H1 (cell line): ENCODE results near the gene ANKRD60. TPM values are rescaled to one million over a fixed set of nuclear protein-coding genes. Genes with fewer than 3 reads are reported as not detected.

Experiments used
- ASH2L ChIP-seq: fragments of 200-600, 300-600 bp; sonication (generic); IDR thresholded peaks from one replicate; pipeline ENCODE4 v1.7.1; 2017; ENCODE audit warnings: low read length
- ATF3 ChIP-seq: IDR thresholded peaks from 2 replicates; pipeline ENCODE4 v1.6.1; 2011; ENCODE audit warnings: low read depth, mild to moderate bottlenecking, low read length; ENCODE audit not compliant: insufficient read depth
- BACH1 ChIP-seq: IDR thresholded peaks from 2 replicates; pipeline ENCODE4 v1.6.1; 2012; ENCODE audit warnings: low read length, improper control_type of control experiment
- CHD1 ChIP-seq: IDR thresholded peaks from 2 replicates; pipeline ENCODE4 v1.6.1; 2012; ENCODE audit warnings: low read depth, low read length, improper control_type of control experiment
- EZH2 ChIP-seq: fragments of 200-600 bp; sonication (generic); IDR thresholded peaks from 2 replicates; pipeline ENCODE4 v1.7.1; 2012; ENCODE audit warnings: low read depth, mild to moderate bottlenecking, moderate library complexity, low read length, inconsistent platforms; ENCODE audit not compliant: severe bottlenecking
- FOSL1 ChIP-seq: IDR thresholded peaks from 2 replicates; pipeline ENCODE4 v1.6.1; 2011; ENCODE audit warnings: mild to moderate bottlenecking, low read depth, low read length, moderate library complexity; ENCODE audit not compliant: insufficient read depth
- GABPA ChIP-seq: IDR thresholded peaks from 2 replicates; pipeline ENCODE4 v1.6.1; 2011; ENCODE audit warnings: mild to moderate bottlenecking, low read length, moderate library complexity, borderline replicate concordance; ENCODE audit not compliant: insufficient read depth
- PHF8 ChIP-seq: fragments of 200-600 bp; sonication (generic); conservative IDR thresholded peaks from 2 replicates; pipeline ENCODE4 v1.7.1; 2012; ENCODE audit warnings: low read depth, mild to moderate bottlenecking, inconsistent platforms, low read length, moderate library complexity
- POLR2A ChIP-seq, 2 experiments: IDR thresholded peaks; 1 replicate in 1 of 2; 2 replicates in 1 of 2; pipeline ENCODE4 v1.6.1; 2011; ENCODE audit warnings: low read depth in 2 of 2, low read length in 2 of 2, mild to moderate bottlenecking in 2 of 2; ENCODE audit errors: control extremely low read depth in 1 of 2
- POU5F1 ChIP-seq: IDR thresholded peaks from 2 replicates; pipeline ENCODE4 v1.6.1; 2011; ENCODE audit warnings: low read depth, mild to moderate bottlenecking, low read length, moderate library complexity
- RAD21 ChIP-seq, 2 experiments: IDR thresholded peaks in 1 of 2; conservative IDR thresholded peaks in 1 of 2; 2 replicates each; pipeline ENCODE4 v1.6.1; 2011; ENCODE audit warnings: low read depth in 2 of 2, low read length in 2 of 2, improper control_type of control experiment in 1 of 2, inconsistent platforms in 1 of 2, mild to moderate bottlenecking in 1 of 2, moderate library complexity in 1 of 2
- RBBP5 ChIP-seq: IDR thresholded peaks from 2 replicates; pipeline ENCODE4 v1.7.1; 2012; ENCODE audit warnings: low read depth, mild to moderate bottlenecking, inconsistent platforms, low read length, moderate library complexity, borderline replicate concordance
- SAP30 ChIP-seq: fragments of 300-600 bp; sonication (generic); IDR thresholded peaks from 2 replicates; pipeline ENCODE4 v1.7.1; 2012; ENCODE audit warnings: low read length, moderate library complexity, mild to moderate bottlenecking, inconsistent platforms; ENCODE audit not compliant: insufficient read depth, insufficient replicate concordance
- SIN3A ChIP-seq, 2 experiments: IDR thresholded peaks in 1 of 2; conservative IDR thresholded peaks in 1 of 2; 2 replicates each; pipeline ENCODE4 v1.6.1; 2011 to 2012; ENCODE audit warnings: low read length in 2 of 2, improper control_type of control experiment in 1 of 2, low read depth in 1 of 2, mild to moderate bottlenecking in 1 of 2
- SIX5 ChIP-seq: IDR thresholded peaks from 2 replicates; pipeline ENCODE4 v1.6.1; 2011; ENCODE audit warnings: mild to moderate bottlenecking, low read depth, low read length
- SP1 ChIP-seq: IDR thresholded peaks from 2 replicates; pipeline ENCODE4 v1.6.1; 2011; ENCODE audit warnings: low read depth, low read length
- TBP ChIP-seq: IDR thresholded peaks from 2 replicates; pipeline ENCODE4 v1.6.1; 2011; ENCODE audit warnings: low read depth, low read length, improper control_type of control experiment
- TCF12 ChIP-seq: IDR thresholded peaks from 2 replicates; pipeline ENCODE4 v1.6.1; 2011; ENCODE audit warnings: low read depth, mild to moderate bottlenecking, low read length
- TEAD4 ChIP-seq: IDR thresholded peaks from 2 replicates; pipeline ENCODE4 v1.6.1; 2012; ENCODE audit warnings: low read depth, low read length, inconsistent platforms, mixed read lengths
- YY1 ChIP-seq: IDR thresholded peaks from 2 replicates; pipeline ENCODE4 v1.6.1; 2011; ENCODE audit warnings: low read depth, mild to moderate bottlenecking, low read length
- polyA plus RNA-seq, 7 experiments: library from polyadenylated mRNA; depleted of rRNA in 3 of 7; stranded (reverse) in 5 of 7; unstranded in 2 of 7; fragments of >200 nt in 5 of 7; fragments of 200-250 nt in 2 of 7; gene quantifications; 1 replicate in 5 of 7; 2 replicates in 1 of 7; 4 replicates in 1 of 7; pipeline versions ENCODE4 v1.2.1 to v1.2.3, GENCODE V29; 2011 to 2013; ENCODE audit warnings: missing spikeins in 2 of 7, mixed read lengths in 2 of 7
- total RNA-seq: library from RNA; stranded (reverse); fragmentation: NEBNext Ultra II Directional; extraction: Animal tissue kit (Norgen Biotek cat#: 25700); gene quantifications from 2 replicates; pipeline ENCODE4 v1.2.1, GENCODE V29; 2021
- TF ChIP-seq, protein P1 (sequence below): IDR thresholded peaks from 2 replicates; pipeline ENCODE4 v1.6.1; 2011; ENCODE audit warnings: low read length, improper control_type of control experiment

Gene ANKRD60
- total and polyA plus RNA-seq, 2 of the 8 experiments (the other 6 are each of a cell fraction or from before 2014, with no cell fraction given), result not detected

DNA sequence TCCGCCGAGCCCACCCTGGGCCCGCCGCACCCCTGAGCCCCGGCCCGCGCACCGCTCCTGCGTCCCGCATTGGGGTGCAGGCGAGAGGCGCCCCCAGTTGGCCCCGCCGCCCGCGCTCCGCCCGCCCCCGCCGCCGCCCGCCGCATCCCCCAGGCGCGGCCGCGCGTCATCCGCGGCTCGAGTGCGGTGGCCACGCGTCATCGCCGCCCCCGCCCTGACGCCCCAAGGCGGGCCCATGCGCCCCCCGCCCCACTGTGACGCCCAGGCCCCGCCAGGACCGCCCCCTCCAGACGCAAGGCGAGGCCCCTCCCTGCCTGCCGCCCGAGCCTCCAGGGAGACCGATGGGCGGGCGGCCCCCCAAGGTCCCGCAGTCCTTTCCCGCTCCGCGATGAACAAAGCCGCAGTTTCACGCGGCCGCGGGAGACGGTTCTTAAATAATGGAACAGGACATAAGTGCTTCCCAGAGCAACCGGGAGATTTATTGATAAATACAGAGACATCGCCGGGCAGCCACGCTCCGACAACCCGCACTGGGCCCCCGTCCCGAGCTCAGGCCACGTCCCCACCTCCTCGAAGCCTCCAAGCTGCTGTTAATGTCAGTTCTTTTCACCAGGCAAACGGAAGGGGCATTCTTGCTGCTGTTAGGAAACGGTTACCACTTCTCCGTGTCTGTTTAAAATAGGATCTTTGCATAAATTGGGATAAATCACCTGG, at the start of gene ANKRD60 (continued):
- TF ChIP-seq BACH1 (no peak), FOSL1 (no peak), SP1 (no peak), RBBP5 (no peak), PHF8 (peak; percentile 50), TBP (no peak), ATF3 (no peak), TEAD4 (no peak), EZH2 (no peak), POU5F1 (no peak), SAP30 (no peak), SIN3A (conservative IDR thresholded peaks at IDR 0.05 in 1 of 2, IDR thresholded peaks at IDR 0.05 in 1 of 2; ENCODE audit: low read depth in 1 of 2, low read length in 2 of 2) (peak in 1 of 2 experiments; percentile 32; a peak in 1 of 4 replicates), TCF12 (no peak), GABPA (no peak), CHD1 (no peak), RAD21 (IDR thresholded peaks at IDR 0.05 in 1 of 2, conservative IDR thresholded peaks at IDR 0.05 in 1 of 2; ENCODE audit: low read depth in 2 of 2, low read length in 2 of 2) (no peak), POLR2A (IDR thresholded peaks at IDR 0.05; ENCODE audit: control extremely low read depth in 1 of 2, low read depth in 2 of 2, low read length in 2 of 2) (peak; percentile 60 to 64), SIX5 (no peak), ASH2L (peak; percentile 38), YY1 (no peak)
- TF ChIP-seq, protein P1, sequence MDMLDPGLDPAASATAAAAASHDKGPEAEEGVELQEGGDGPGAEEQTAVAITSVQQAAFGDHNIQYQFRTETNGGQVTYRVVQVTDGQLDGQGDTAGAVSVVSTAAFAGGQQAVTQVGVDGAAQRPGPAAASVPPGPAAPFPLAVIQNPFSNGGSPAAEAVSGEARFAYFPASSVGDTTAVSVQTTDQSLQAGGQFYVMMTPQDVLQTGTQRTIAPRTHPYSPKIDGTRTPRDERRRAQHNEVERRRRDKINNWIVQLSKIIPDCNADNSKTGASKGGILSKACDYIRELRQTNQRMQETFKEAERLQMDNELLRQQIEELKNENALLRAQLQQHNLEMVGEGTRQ, result no peak
